HCT116 (cell line): Measurements from ENCODE around the gene LACTBL1. TPM values are rescaled to one million over a fixed set of nuclear protein-coding genes. Genes with fewer than 3 reads are reported as not detected.

Experiments used
- ATAC-seq: fragments of 200-7000 bp; cut with Tn5 transposase; 2 replicates; pipeline ENCODE4 v1.9.1; 2020; ENCODE audit warnings: mild to moderate bottlenecking, moderate library complexity
- BruUV-seq: library from RNA; stranded (reverse); fragments of 400-500 nt; replicated peaks from 2 replicates; lab custom pipeline; 2021; lab: Mats Ljungman, UMichigan
- CTCF ChIA-PET: fragments of 300-600 bp; sonication (Branson Sonifier 250); formaldehyde crosslinking; loops from one replicate; lab custom pipeline; 2021; ENCODE audit warnings: antibody characterized with exemption; lab: Charles Lee
- POLR2A ChIA-PET: fragments of 300-600, 350-600 bp; sonication (Branson Sonifier 250); formaldehyde crosslinking; loops from one replicate; lab custom pipeline; 2021; ENCODE audit warnings: antibody characterized with exemption; lab: Charles Lee
- RAD21 ChIA-PET, 2 experiments: fragments of 300-600 bp; sonication (Branson Sonifier 250); formaldehyde crosslinking; loops; one replicate each; lab custom pipeline; 2023; ENCODE audit warnings: low total read pairs in 2 of 2; ENCODE audit not compliant: uncharacterized antibody in 2 of 2, unreplicated experiment in 2 of 2, low non-redundant PET in 1 of 2; lab: Charles Lee
- DNase-seq: peaks from one replicate; pipeline ENCODE4 v3.0.0-alpha.2; 2010; ENCODE audit warnings: low read depth, low spot score
- H2AFZ ChIP-seq: fragments of 200-600 bp; shearing (Covaris generic), sonication (generic); 2 replicates; pipeline ENCODE4 v1.6.1; 2017; ENCODE audit warnings: low read depth, mixed run types, mixed read lengths, antibody characterized with exemption, low read length; ENCODE audit not compliant: poor library complexity, severe bottlenecking
- H3K27ac ChIP-seq: 2 replicates; pipeline ENCODE4 v1.5.1; 2012; ENCODE audit warnings: low read depth, low read length
- H3K27me3 ChIP-seq: fragments of 200-600 bp; sonication (generic); 2 replicates; pipeline ENCODE4 v1.6.1; 2016; ENCODE audit warnings: mixed run types, low read length, mixed read lengths; ENCODE audit not compliant: insufficient read depth
- H3K36me3 ChIP-seq, 2 experiments: fragments of 200-500 bp in 1 of 2; fragments of 200-600 bp in 1 of 2; sonication (Bioruptor generic) in 1 of 2; sonication (generic) in 1 of 2; 2 replicates each; pipeline versions ENCODE4 v1.5.1 to v1.6.1; 2014 to 2016; ENCODE audit warnings: low read length in 2 of 2, inconsistent platforms in 1 of 2, mixed read lengths in 1 of 2, mixed run types in 1 of 2; ENCODE audit not compliant: insufficient read depth in 2 of 2, control insufficient read depth in 1 of 2
- H3K4me1 ChIP-seq, 2 experiments: fragments of 200-600 bp in 1 of 2; sonication (generic) in 1 of 2; 2 replicates each; pipeline versions ENCODE4 v1.5.1 to v1.6.1; 2012 to 2017; ENCODE audit warnings: low read length in 2 of 2, inconsistent platforms in 1 of 2, mild to moderate bottlenecking in 1 of 2, mixed read lengths in 1 of 2, mixed run types in 1 of 2, moderate library complexity in 1 of 2; ENCODE audit not compliant: insufficient read depth in 2 of 2, control insufficient read depth in 1 of 2
- H3K4me2 ChIP-seq: fragments of 200-600 bp; sonication (generic); 2 replicates; pipeline ENCODE4 v1.6.1; 2017; ENCODE audit warnings: mixed run types, low read length, mixed read lengths
- H3K4me3 ChIP-seq, 2 experiments: fragments of 200-600 bp in 1 of 2; sonication (generic) in 1 of 2; replicated peaks in 1 of 2; 2 replicates each; pipeline ENCODE4 v1.5.1; 2011 to 2016; ENCODE audit warnings: low read length in 2 of 2, control low read depth in 1 of 2, low read depth in 1 of 2, mild to moderate bottlenecking in 1 of 2, mixed read lengths in 1 of 2, mixed run types in 1 of 2
- H3K79me2 ChIP-seq: fragments of 200-600 bp; sonication (generic); 2 replicates; pipeline ENCODE4 v1.6.1; 2017; ENCODE audit warnings: mild to moderate bottlenecking, mixed run types, low read length, moderate library complexity, mixed read lengths; ENCODE audit not compliant: insufficient read depth
- H3K9ac ChIP-seq: fragments of 200-600 bp; sonication (generic); 2 replicates; pipeline ENCODE4 v1.6.1; 2016; ENCODE audit warnings: low read length, mixed read lengths
- H3K9me2 ChIP-seq: fragments of 200-600 bp; sonication (generic), shearing (Covaris generic); 2 replicates; pipeline ENCODE4 v1.6.1; 2017; ENCODE audit warnings: mixed run types, mild to moderate bottlenecking, moderate library complexity; ENCODE audit not compliant: insufficient read depth
- H3K9me3 ChIP-seq, 2 experiments: fragments of 200-500 bp in 1 of 2; fragments of 200-600 bp in 1 of 2; sonication (Bioruptor generic) in 1 of 2; sonication (generic) in 1 of 2; 2 replicates each; pipeline ENCODE4 v1.6.1; 2014 to 2017; ENCODE audit warnings: low read length in 2 of 2, mixed read lengths in 2 of 2, inconsistent platforms in 1 of 2, low read depth in 1 of 2, mild to moderate bottlenecking in 1 of 2, mixed run types in 1 of 2, moderate library complexity in 1 of 2; ENCODE audit not compliant: control insufficient read depth in 1 of 2, insufficient read depth in 1 of 2
- H4K20me1 ChIP-seq: fragments of 200-600 bp; sonication (generic), shearing (Covaris generic); 2 replicates; pipeline ENCODE4 v1.6.1; 2017; ENCODE audit warnings: mixed run types, mild to moderate bottlenecking, moderate library complexity; ENCODE audit not compliant: insufficient read depth
- CBX3 ChIP-seq: IDR thresholded peaks from 2 replicates; pipeline ENCODE4 v1.6.1; 2012; ENCODE audit warnings: low read depth
- CTCF ChIP-seq, 3 experiments: fragments of 200-600 bp in 1 of 3; sonication (generic) in 1 of 3; IDR thresholded peaks in 2 of 3; conservative IDR thresholded peaks in 1 of 3; 2 replicates each; pipeline ENCODE4 v1.5.1; 2012 to 2017; ENCODE audit warnings: low read depth in 2 of 3, low read length in 2 of 3, antibody characterized with exemption in 1 of 3, borderline replicate concordance in 1 of 3, control low read depth in 1 of 3, mild to moderate bottlenecking in 1 of 3, mixed read lengths in 1 of 3, mixed run types in 1 of 3, moderate library complexity in 1 of 3; ENCODE audit not compliant: insufficient read depth in 1 of 3
- ELF1 ChIP-seq: IDR thresholded peaks from 2 replicates; pipeline ENCODE4 v1.6.1; 2012; ENCODE audit warnings: low read depth, borderline replicate concordance
- EZH2 ChIP-seq: fragments of 200-600 bp; sonication (generic); IDR thresholded peaks from 2 replicates; pipeline ENCODE4 v1.6.1; 2017; ENCODE audit warnings: antibody characterized with exemption, mixed run types
- EZH2phosphoT487 ChIP-seq: fragments of 200-600 bp; IDR thresholded peaks from 2 replicates; pipeline ENCODE4 v1.6.1; 2018; ENCODE audit warnings: antibody characterized with exemption, borderline replicate concordance
- FOSL1 ChIP-seq: IDR thresholded peaks from 2 replicates; pipeline ENCODE4 v1.6.1; 2012; ENCODE audit warnings: low read depth
- JUND ChIP-seq: IDR thresholded peaks from 2 replicates; pipeline ENCODE4 v1.6.1; 2012
- POLR2A ChIP-seq: IDR thresholded peaks from 2 replicates; pipeline ENCODE4 v1.7.0; 2011; ENCODE audit warnings: borderline replicate concordance; ENCODE audit not compliant: insufficient read depth, insufficient read length; ENCODE audit errors: extremely low read depth
- POLR2AphosphoS5 ChIP-seq: IDR thresholded peaks from 2 replicates; pipeline ENCODE4 v1.6.1; 2011; ENCODE audit warnings: mild to moderate bottlenecking, low read depth, low read length, moderate library complexity
- RAD21 ChIP-seq: IDR thresholded peaks from 2 replicates; pipeline ENCODE4 v1.6.1; 2012; ENCODE audit warnings: low read depth, mild to moderate bottlenecking
- REST ChIP-seq: IDR thresholded peaks from 2 replicates; pipeline ENCODE4 v1.6.1; 2012; ENCODE audit warnings: low read depth
- SIN3A ChIP-seq: IDR thresholded peaks from 2 replicates; pipeline ENCODE4 v1.6.1; 2012; ENCODE audit warnings: low read depth
- SP1 ChIP-seq: IDR thresholded peaks from 2 replicates; pipeline ENCODE4 v1.6.1; 2012; ENCODE audit warnings: low read depth
- TCF7L2 ChIP-seq: IDR thresholded peaks from 2 replicates; pipeline ENCODE4 v1.7.0; 2011; ENCODE audit warnings: borderline replicate concordance, inconsistent platforms; ENCODE audit not compliant: insufficient read depth, insufficient read length; ENCODE audit errors: extremely low read depth
- ZFX ChIP-seq: fragments of 450-650 bp; IDR thresholded peaks from 2 replicates; pipeline ENCODE4 v1.6.1; 2017
- ZNF274 ChIP-seq: fragments of 200-500 bp; sonication (Bioruptor generic); IDR thresholded peaks from 2 replicates; pipeline ENCODE4 v1.6.1; 2014; ENCODE audit warnings: mild to moderate bottlenecking, low read depth, low read length, inconsistent platforms
- intact Hi-C: fragments of 100-400 bp; cut with micrococcal nuclease; formaldehyde crosslinking; loops from 2 replicates; pipeline ENCODE4 v1.10.0; 2022
- total RNA-seq: library from RNA; stranded (reverse); gene quantifications from one replicate; pipeline ENCODE4 v1.2.1, GENCODE V29; 2021; ENCODE audit not compliant: unreplicated experiment
- TF ChIP-seq, protein P1 (sequence below): IDR thresholded peaks from 2 replicates; pipeline ENCODE4 v1.6.1; 2011; ENCODE audit warnings: mild to moderate bottlenecking, low read length, moderate library complexity; ENCODE audit not compliant: insufficient replicate concordance; ENCODE audit errors: extremely low read depth
- TF ChIP-seq, protein P2 (sequence below): IDR thresholded peaks from 2 replicates; pipeline ENCODE4 v1.6.1; 2012

Gene LACTBL1
- total RNA-seq, 1 experiment from 2014 or later, result not detected

GRCh38 chr1:22944346-22945055, 28.2 kb downstream of the LACTBL1 start:
- Histone ChIP-seq H4K20me1 (no peaks in the 10 kb centered on the region), H3K9me3 (peaks cover 0 to 7% of the 10 kb centered on the region in 2 experiments; a peak in 1 of 4 replicates), H3K79me2 (no peaks in the 10 kb centered on the region), H3K4me3 (no peak overlapping the region), H3K9me2 (no peaks in the 10 kb centered on the region), H3K4me1 (no peaks in the 10 kb centered on the region), H3K27ac (no peak overlapping the region), H3K36me3 (no peaks in the 10 kb centered on the region), H2AFZ (no peak overlapping the region), H3K9ac (no peak overlapping the region), H3K4me2 (no peak overlapping the region), H3K27me3 (no peaks in the 10 kb centered on the region)
- ChIA-PET CTCF (interaction anchor here (0.6 kb wide), 1 partner anchor 13 kb away, joined by 3 read pairs; no protein-coding TSS in a partner anchor), POLR2A (no interaction called here), RAD21 (no interaction called here)
- intact Hi-C loops, result no loop called here
- ATAC-seq (no peak), DNase-seq (no peak)
- TF ChIP-seq SP1, result no peak
- no peak for TF ChIP-seq SIN3A
- no peak for TF ChIP-seq JUND
- TF ChIP-seq POLR2A, result no peak
- TF ChIP-seq ELF1, result no peak
- no peak for TF ChIP-seq ZNF274
- no peak for TF ChIP-seq REST
- TF ChIP-seq ZFX, result no peak
- TF ChIP-seq, protein P1, sequence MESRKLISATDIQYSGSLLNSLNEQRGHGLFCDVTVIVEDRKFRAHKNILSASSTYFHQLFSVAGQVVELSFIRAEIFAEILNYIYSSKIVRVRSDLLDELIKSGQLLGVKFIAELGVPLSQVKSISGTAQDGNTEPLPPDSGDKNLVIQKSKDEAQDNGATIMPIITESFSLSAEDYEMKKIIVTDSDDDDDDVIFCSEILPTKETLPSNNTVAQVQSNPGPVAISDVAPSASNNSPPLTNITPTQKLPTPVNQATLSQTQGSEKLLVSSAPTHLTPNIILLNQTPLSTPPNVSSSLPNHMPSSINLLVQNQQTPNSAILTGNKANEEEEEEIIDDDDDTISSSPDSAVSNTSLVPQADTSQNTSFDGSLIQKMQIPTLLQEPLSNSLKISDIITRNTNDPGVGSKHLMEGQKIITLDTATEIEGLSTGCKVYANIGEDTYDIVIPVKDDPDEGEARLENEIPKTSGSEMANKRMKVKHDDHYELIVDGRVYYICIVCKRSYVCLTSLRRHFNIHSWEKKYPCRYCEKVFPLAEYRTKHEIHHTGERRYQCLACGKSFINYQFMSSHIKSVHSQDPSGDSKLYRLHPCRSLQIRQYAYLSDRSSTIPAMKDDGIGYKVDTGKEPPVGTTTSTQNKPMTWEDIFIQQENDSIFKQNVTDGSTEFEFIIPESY, result no peak
- TF ChIP-seq EZH2, result no peak
- no peak for TF ChIP-seq FOSL1
- TF ChIP-seq, protein P2, sequence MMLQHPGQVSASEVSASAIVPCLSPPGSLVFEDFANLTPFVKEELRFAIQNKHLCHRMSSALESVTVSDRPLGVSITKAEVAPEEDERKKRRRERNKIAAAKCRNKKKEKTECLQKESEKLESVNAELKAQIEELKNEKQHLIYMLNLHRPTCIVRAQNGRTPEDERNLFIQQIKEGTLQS, result no peak
- no peak for TF ChIP-seq CBX3
- TF ChIP-seq EZH2phosphoT487, result no peak
- no peak for TF ChIP-seq TCF7L2
- no peak for TF ChIP-seq CTCF (IDR thresholded peaks at IDR 0.05 in 2 of 3, conservative IDR thresholded peaks at IDR 0.05 in 1 of 3; ENCODE audit: borderline replicate concordance in 1 of 3, insufficient read depth in 1 of 3, low read depth in 2 of 3, low read length in 2 of 3)
- TF ChIP-seq RAD21, result no peak
- TF ChIP-seq POLR2AphosphoS5, result no peak
- no TSS peak for BruUV-seq
